ENCODE results near the gene BAX.
"Not testable (repeated sequence)": the region's sequence is repeated elsewhere in the genome, so short reads cannot be mapped to it uniquely, and the experiment has no call there.

The BAX gene

GRCh38 chr19:48921721-48922500 is 32.8 kb upstream of the BAX start:
- Mint-ChIP-seq H3K36me3 (ENCODE audit: insufficient read depth) (peaks cover 20% of the 10 kb centered on the region), H3K4me3 (no peak overlapping the region), H3K27ac (no peak overlapping the region), H3K27me3 (no peaks in the 10 kb centered on the region), H3K9me3 (no peaks in the 10 kb centered on the region), H3K4me1 (ENCODE audit: low read depth in 2 of 2) (peaks cover 0 to 4% of the 10 kb centered on the region in 2 donors)
- ATAC-seq (replicated peaks) (no peak), DNase-seq (no peak)

DNA sequence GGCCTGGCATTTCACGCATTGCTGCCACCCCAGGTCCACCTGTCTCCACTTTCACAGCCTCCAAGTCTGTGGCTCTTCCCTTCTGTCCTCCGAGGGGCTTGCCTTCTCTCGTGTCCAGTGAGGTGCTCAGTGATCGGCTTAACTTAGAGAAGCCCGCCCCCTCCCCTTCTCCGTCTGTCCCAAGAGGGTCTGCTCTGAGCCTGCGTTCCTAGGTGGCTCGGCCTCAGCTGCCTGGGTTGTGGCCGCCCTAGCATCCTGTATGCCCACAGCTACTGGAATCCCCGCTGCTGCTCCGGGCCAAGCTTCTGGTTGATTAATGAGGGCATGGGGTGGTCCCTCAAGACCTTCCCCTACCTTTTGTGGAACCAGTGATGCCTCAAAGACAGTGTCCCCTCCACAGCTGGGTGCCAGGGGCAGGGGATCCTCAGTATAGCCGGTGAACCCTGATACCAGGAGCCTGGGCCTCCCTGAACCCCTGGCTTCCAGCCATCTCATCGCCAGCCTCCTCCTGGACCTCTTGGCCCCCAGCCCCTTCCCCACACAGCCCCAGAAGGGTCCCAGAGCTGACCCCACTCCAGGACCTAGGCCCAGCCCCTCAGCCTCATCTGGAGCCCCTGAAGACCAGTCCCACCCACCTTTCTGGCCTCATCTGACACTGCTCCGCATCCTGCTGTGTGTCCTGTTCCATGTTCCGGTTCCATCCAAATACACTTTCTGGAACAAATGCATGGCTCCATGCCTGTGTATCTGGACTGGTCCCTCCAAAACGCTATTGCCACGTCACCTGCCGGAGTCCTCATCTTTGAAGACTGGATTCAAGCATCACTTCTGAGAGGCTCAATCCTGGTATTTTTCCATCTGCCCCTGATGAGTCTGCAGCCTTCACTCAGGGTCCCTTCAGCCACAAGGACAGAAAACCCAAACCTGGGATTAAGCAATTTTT is 31.9 kb upstream of the BAX start:
- Mint-ChIP-seq H3K4me3 (no peak overlapping the region), H3K4me1 (ENCODE audit: low read depth in 2 of 2) (peaks cover 0 to 3% of the 10 kb centered on the region in 2 donors), H3K9me3 (no peaks in the 10 kb centered on the region), H3K27me3 (no peaks in the 10 kb centered on the region), H3K27ac (peak overlapping the region in 1 of 2 donors; percentile 74), H3K36me3 (ENCODE audit: insufficient read depth) (peaks cover 19% of the 10 kb centered on the region)
- no peak for DNase-seq
- ATAC-seq (replicated peaks): no peak

- no peaks in the 10 kb centered on the region for H3K4me1 Mint-ChIP-seq (ENCODE audit: low read depth in 2 of 2)
- peak overlapping the region in 1 of 2 donors; percentile 75 for H3K27ac Mint-ChIP-seq
- no peaks in the 10 kb centered on the region for H3K27me3 Mint-ChIP-seq
- peaks cover 14% of the 10 kb centered on the region for H3K36me3 Mint-ChIP-seq (ENCODE audit: insufficient read depth)
- no peak overlapping the region for H3K4me3 Mint-ChIP-seq
- ATAC-seq (replicated peaks): no peak
- no peaks in the 10 kb centered on the region for H3K9me3 Mint-ChIP-seq
- DNase-seq: no peak
Measured at GRCh38 chr19:48925240-48925843, 29.3 kb upstream of the BAX start.

GRCh38 chr19:48925890-48926289 is 28.8 kb upstream of the BAX start:
- H3K27me3 Mint-ChIP-seq; DNase-seq; H3K4me1 Mint-ChIP-seq (ENCODE audit: low read depth in 2 of 2); H3K9me3 Mint-ChIP-seq; H3K27ac Mint-ChIP-seq; ATAC-seq (replicated peaks); H3K4me3 Mint-ChIP-seq: not testable (repeated sequence)
- H3K36me3 Mint-ChIP-seq (ENCODE audit: insufficient read depth): peaks cover 14% of the 10 kb centered on the region

DNA sequence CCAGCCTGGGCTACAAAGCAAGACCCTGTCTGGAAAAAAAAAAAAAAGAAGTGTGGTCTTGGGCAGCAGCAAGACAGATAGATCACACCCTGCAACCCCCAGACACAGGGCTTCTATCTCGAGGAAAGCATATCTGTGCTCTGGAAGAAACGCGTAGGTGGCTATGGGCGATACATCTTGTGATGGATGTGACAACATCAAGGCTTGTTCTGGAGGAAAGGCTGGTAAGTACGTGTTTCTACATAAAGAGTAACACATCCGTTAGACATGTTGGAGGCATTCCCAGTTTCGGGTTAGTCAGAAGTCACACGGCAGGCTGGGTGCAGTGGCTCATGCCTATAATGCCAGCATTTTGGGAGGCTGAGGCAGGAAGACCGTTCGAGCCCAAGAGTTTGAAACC is 27.8 kb upstream of the BAX start:
- no peaks in the 10 kb centered on the region for H3K27me3 Mint-ChIP-seq
- DNase-seq: no peak
- H3K27ac Mint-ChIP-seq: no peak overlapping the region
- no peaks in the 10 kb centered on the region for H3K9me3 Mint-ChIP-seq
- no peak overlapping the region for H3K4me3 Mint-ChIP-seq
- peaks cover 6% of the 10 kb centered on the region for H3K36me3 Mint-ChIP-seq (ENCODE audit: insufficient read depth)
- H3K4me1 Mint-ChIP-seq (ENCODE audit: low read depth in 2 of 2): no peaks in the 10 kb centered on the region
- ATAC-seq (replicated peaks): no peak

GRCh38 chr19:48927692-48928091 is 27.0 kb upstream of the BAX start:
- not testable (repeated sequence) for H3K27ac Mint-ChIP-seq; H3K4me3 Mint-ChIP-seq; H3K4me1 Mint-ChIP-seq (ENCODE audit: low read depth in 2 of 2); DNase-seq; H3K27me3 Mint-ChIP-seq; ATAC-seq (replicated peaks); H3K36me3 Mint-ChIP-seq (ENCODE audit: insufficient read depth); H3K9me3 Mint-ChIP-seq

DNA sequence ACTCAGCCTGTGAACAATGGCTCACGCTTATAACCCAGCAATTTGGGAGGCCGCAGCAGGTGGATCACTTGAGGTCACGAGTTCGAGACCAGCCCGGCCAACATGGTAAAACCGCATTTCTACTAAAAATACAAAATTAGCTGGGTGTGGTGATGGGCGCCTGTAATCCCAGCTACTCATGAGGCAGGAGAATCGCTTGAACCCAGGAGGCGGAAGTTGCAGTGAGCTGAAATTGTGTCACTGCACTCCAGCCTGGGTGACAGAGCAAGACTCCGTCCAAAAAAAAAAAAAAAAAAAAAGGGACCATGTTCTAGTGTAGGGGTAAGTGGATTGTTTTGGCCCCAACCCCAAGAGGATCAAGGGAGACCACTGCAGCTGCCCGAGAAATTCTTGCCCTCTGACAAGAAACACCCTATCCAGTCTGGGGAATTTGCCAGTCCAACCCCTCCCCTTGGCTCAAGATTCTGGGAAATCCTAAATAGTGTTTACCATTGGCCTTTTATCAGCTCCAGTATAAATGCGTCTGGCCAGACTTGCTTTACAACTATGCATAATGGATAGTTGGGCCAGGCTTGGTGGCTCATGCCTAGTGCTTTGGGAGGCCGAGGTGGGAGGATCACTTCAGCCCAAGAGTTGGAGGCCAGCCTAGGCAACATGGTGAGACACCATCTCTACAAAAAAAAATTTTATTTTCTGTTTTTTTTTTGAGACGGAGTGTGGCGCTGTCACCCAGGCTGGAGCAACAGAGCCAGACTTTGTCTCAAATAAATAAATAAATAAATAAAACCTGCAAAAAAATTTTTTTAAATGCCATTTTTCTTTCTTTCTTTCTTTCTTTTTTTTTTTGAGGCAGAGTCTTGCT is 26.3 kb upstream of the BAX start:
- Mint-ChIP-seq H3K9me3 (no peaks in the 10 kb centered on the region), H3K4me3 (no peak overlapping the region)

DNA sequence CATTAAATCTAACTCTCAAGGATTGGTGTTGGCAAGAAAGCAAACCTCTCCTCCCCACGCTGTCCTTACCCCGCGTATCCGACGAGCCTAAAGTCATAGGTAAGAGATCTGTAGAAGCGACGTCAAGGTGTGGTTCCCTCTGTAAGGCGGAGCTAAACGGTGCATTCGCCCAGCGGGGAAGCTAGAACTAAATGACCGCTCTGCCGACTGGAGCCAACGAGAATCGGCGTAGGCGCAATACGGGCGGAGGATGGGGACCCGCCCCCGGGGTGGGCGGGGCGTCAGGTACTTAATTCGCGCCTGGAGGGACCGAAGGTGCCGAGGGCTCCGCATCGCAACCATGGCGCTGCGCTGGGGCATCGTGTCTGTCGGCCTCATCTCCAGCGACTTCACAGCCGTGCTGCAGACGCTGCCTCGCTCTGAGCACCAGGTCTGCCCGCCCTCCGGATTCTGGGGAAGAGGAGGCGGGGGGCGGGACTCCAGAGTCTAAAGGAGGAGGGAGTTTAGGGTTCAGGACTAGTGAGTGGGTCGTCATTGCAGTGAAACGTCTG is 21.2 kb upstream of the BAX start, which contains the start of gene DHDH:
Gene DHDH, plus strand, starts transcription at position 318 of the 551 bp plus-strand sequence. Its CDS starts 23 bp downstream, at position 341.
- Mint-ChIP-seq H3K27me3 (no peaks in the 10 kb centered on the region), H3K9me3 (no peaks in the 10 kb centered on the region), H3K36me3 (ENCODE audit: insufficient read depth) (no peaks in the 10 kb centered on the region), H3K4me3 (peak within 1 kb of the TSS; percentile 85 to 92), H3K4me1 (ENCODE audit: low read depth in 2 of 2) (peaks cover 9% of the 10 kb centered on the region in 2 donors), H3K27ac (peak within 1 kb of the TSS; percentile 54 to 57)
- DNase-seq (peak; percentile 76 to 81 (median 81)), ATAC-seq (replicated peaks) (peak; percentile 95)

More for the DNA sequence above, 26.3 kb upstream of the BAX start:
- ATAC-seq (replicated peaks) (no peak), DNase-seq (no peak)
- peaks cover 3 to 4% of the 10 kb centered on the region in 2 donors for H3K4me1 Mint-ChIP-seq (ENCODE audit: low read depth in 2 of 2)
- no peaks in the 10 kb centered on the region for H3K27me3 Mint-ChIP-seq
- no peak overlapping the region for H3K27ac Mint-ChIP-seq
- H3K36me3 Mint-ChIP-seq (ENCODE audit: insufficient read depth): no peaks in the 10 kb centered on the region

DNA sequence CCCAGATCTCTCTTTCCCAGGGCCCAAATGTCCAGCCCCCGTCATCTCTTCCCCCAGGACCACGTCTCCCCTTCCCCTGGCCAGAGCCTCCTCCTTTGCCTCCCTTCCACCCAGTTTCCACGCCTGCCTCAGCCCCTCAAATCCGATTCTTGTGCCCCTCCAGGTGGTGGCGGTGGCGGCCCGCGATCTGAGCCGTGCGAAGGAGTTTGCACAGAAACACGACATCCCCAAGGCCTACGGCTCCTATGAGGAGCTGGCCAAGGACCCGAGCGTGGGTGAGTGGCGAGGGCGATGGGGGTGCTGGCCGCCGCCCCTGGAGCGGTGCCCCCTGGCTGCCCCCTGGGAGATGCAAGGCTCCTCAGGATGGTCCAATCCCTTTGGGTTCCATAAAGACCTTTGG is 19.8 kb upstream of the BAX start:
- no peaks in the 10 kb centered on the region for H3K36me3 Mint-ChIP-seq (ENCODE audit: insufficient read depth)
- H3K4me1 Mint-ChIP-seq (ENCODE audit: low read depth in 2 of 2): peaks cover 9% of the 10 kb centered on the region in 2 donors
- no peak overlapping the region for H3K27ac Mint-ChIP-seq
- ATAC-seq (replicated peaks): no peak
- no peaks in the 10 kb centered on the region for H3K27me3 Mint-ChIP-seq
- H3K9me3 Mint-ChIP-seq: no peaks in the 10 kb centered on the region
- peak overlapping the region in 1 of 2 donors; percentile 18 for H3K4me3 Mint-ChIP-seq
- no peak for DNase-seq

DNA sequence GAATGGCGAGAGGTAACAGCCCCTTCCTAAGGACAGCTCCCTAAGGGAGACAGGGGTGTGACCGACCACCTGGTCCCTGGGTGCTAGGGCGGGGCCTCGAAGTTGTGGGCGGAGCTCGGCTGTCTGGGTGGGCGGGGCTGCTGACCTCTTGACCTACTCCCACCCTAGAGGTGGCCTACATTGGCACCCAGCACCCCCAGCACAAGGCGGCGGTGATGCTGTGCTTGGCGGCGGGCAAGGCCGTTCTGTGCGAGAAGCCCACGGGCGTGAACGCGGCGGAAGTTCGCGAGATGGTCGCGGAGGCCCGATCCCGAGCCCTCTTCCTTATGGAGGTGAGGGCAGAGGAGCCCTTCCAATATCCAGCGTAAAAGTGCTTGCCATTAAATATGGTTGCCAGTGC is 18.8 kb upstream of the BAX start:
- peaks cover 9% of the 10 kb centered on the region in 2 donors for H3K4me1 Mint-ChIP-seq (ENCODE audit: low read depth in 2 of 2)
- ATAC-seq (replicated peaks) (no peak), DNase-seq (no peak)
- no peak overlapping the region for H3K4me3 Mint-ChIP-seq
- H3K27ac Mint-ChIP-seq: no peak overlapping the region
- no peaks in the 10 kb centered on the region for H3K9me3 Mint-ChIP-seq
- H3K27me3 Mint-ChIP-seq: no peaks in the 10 kb centered on the region
- H3K36me3 Mint-ChIP-seq (ENCODE audit: insufficient read depth): no peaks in the 10 kb centered on the region

GRCh38 chr19:48938256-48938655 is 16.4 kb upstream of the BAX start:
- Mint-ChIP-seq H3K9me3 (no peaks in the 10 kb centered on the region), H3K36me3 (ENCODE audit: insufficient read depth) (no peaks in the 10 kb centered on the region), H3K4me1 (ENCODE audit: low read depth in 2 of 2) (peaks cover 7% of the 10 kb centered on the region in 2 donors), H3K27ac (no peak overlapping the region), H3K27me3 (no peaks in the 10 kb centered on the region), H3K4me3 (no peak overlapping the region)
- ATAC-seq (replicated peaks) (no peak), DNase-seq (no peak)

DNA sequence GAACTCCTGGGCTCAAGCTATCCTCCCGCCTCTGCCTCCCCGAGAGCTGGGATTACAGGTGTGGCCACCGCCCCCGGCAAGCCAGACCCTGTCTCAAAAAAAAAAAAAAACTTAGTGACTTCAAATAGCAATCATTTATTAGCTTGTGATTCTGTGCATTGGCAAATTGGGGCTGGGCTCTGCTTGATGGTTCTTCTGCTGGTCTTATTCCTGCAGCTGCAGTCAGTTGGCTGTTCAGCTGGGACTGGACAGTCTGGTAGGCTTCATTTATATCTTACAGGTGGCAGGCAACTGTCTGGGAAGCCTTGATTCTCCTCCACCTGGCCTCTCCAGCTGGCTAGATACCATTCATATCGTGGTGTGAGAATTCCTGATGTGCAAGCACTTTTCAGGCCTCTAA is 13.8 kb upstream of the BAX start:
- Mint-ChIP-seq H3K27me3 (no peaks in the 10 kb centered on the region), H3K27ac (no peak overlapping the region), H3K4me1 (ENCODE audit: low read depth in 2 of 2) (peaks cover 0 to 2% of the 10 kb centered on the region in 2 donors), H3K36me3 (ENCODE audit: insufficient read depth) (no peaks in the 10 kb centered on the region), H3K4me3 (no peak overlapping the region), H3K9me3 (no peaks in the 10 kb centered on the region)
- no peak for DNase-seq
- ATAC-seq (replicated peaks): no peak
